GM10266 (cell line): ENCODE results near the gene C22orf42.
A peak's percentile ranks its signal among the peaks of the same experiment; 100 is the strongest.

ENCODE experiments used
- DNase-seq: peaks from one replicate; pipeline ENCODE4 v3.0.0; 2012; ENCODE audit errors: extremely low spot score
- TF ChIP-seq, protein P1 (sequence below): IDR thresholded peaks from 2 replicates; pipeline ENCODE4 v1.5.1; 2012; ENCODE audit warnings: mild to moderate bottlenecking, low read depth; ENCODE audit not compliant: control insufficient read depth, insufficient read depth; ENCODE audit errors: missing control alignments

The C22orf42 gene, protein sequence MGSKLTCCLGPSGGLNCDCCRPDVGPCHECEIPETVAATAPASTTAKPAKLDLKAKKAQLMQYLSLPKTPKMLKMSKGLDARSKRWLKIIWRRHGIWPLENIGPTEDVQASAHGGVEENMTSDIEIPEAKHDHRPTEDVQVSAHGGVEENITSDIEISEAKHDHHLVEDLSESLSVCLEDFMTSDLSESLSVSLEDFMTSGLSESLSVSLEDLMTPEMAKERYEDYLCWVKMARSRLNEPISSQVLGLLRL

DNA sequence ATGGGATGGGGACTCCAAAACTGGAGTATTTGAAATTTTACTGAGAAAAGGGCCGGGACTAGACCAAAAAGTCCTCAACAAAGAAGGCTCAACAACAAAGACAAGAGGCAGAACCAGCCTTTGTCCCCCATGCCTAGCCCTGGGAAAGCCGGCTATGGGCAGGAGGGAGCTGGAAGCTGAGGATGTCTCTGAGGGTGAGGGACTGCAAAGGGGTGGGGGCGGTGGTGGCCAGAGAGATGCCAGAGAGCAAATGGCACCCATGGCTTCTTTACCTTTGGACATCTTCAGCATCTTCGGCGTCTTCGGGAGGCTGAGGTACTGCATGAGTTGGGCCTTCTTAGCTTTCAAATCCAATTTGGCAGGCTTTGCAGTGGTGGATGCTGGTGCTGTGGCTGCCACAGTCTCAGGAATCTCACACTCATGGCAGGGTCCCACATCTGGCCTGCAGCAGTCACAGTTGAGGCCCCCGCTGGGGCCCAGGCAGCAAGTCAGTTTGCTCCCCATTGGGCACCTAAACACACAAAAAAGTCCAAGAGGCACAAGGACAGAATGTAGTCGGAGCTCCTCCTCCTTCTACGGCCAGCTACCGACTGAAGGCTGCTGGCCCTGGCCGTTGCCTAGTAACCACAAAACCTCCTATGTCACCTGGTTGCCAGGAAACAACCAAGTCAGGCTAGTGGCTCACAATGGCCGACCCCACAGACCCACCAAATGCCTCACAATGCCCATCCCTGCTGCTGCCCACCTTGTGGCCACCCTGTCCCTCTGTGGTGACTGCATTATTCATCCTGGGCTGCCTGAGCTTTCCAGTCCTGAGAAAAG lies at the start of gene C22orf42:
Gene C22orf42, minus strand, starts transcription at position 592 of the 822 bp plus-strand sequence. Its CDS starts 88 bp downstream, at position 504.
- TF ChIP-seq, protein P1, sequence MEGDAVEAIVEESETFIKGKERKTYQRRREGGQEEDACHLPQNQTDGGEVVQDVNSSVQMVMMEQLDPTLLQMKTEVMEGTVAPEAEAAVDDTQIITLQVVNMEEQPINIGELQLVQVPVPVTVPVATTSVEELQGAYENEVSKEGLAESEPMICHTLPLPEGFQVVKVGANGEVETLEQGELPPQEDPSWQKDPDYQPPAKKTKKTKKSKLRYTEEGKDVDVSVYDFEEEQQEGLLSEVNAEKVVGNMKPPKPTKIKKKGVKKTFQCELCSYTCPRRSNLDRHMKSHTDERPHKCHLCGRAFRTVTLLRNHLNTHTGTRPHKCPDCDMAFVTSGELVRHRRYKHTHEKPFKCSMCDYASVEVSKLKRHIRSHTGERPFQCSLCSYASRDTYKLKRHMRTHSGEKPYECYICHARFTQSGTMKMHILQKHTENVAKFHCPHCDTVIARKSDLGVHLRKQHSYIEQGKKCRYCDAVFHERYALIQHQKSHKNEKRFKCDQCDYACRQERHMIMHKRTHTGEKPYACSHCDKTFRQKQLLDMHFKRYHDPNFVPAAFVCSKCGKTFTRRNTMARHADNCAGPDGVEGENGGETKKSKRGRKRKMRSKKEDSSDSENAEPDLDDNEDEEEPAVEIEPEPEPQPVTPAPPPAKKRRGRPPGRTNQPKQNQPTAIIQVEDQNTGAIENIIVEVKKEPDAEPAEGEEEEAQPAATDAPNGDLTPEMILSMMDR = no peak
- no peak for DNase-seq

DNA sequence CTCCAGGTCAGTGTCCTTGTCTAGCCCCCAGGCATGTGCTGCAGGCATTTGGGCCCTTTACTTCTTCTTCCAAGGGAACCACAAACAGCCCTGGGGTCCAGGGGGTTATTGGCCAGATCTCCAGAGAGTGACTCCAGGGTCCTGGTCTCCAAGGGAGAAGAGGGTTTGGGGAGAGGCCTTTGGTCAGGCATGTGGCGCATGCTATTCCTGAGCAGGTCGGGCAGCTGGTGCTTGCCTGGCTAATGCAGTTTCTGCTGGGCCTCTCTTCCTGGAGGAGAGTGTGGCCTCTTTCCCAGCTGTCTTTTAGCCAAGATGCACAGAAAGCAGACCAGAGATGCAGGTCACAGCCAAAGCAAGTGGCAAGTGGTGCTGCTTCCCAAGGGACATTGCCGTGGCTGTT lies 49.6 kb upstream of the C22orf42 start:
- no peak for DNase-seq
- TF ChIP-seq, protein P1 = no peak

DNA sequence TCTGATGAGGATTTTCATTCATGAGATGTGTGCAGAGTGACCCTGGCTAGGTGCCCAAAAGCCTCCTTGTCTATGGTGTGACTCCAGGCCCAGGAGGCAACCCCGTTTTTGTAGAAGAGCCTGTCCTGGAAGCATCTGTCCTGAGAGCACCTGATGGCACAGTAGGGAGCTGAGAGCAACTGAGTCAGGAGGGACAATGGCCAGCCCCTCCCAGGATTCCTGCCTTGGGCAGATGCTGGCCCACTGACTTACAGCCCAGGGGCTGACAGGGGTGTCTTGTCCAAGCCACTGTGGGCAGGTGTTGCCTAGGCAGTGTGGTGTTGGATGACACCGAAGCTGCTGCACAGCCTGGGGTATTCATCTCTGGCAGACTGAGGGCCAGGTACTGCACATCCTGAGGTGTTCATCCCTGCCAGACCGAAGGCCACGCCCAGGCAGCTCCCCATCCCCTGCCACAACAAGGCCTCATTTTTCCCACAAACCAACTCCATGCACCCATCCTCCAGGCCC lies 48.9 kb upstream of the C22orf42 start:
- TF ChIP-seq, protein P1 = no peak
- no peak for DNase-seq

DNA sequence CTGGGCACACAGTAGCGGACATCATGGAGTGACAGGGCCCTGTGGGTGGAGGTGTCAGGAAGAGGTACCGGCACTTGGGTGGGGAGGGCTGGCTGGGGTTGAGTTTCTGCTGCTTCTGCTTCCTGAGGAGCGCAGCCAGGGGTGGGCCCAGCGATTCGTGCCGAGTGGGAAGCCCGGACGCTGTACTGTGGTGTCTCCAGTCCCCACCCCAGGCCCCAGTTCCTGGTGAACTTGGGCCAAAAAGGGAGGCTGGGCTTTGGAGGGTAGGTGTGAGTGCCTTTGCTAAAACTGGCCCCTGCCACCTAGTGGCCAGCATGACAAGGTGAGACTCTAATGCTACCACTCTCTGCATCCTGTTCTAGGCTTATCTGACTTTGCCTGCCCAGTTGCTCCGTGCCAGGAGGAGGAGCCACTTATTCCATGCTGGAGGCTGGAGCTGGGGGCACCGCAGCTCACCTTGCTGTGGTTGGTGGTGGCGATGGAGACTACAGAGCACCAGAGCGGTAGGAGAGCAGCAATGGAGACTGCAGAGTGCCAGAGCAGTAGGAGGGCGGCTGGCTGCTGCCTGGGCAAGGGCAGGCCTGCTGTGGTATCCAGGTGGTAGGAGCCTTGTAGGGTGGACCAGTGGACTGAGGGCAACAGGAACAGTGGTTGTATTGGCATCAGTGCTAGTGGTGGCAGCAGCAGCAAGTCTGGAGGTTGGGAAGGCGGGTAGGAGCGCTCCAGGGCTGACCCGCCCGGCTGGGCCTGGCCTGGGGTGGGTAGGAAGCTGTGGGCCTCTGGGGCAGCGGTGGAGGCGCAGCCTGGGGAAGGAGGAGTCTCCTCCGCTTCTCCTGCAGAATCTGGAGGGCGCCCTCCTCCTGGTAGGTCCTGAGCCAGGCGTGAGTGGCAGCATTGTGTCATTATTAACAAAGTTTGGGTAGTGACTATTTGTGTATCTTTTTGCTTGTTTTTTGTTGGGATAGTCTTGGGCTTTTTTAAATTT lies 48.0 kb upstream of the C22orf42 start:
- TF ChIP-seq, protein P1 = peak; percentile 77

DNA sequence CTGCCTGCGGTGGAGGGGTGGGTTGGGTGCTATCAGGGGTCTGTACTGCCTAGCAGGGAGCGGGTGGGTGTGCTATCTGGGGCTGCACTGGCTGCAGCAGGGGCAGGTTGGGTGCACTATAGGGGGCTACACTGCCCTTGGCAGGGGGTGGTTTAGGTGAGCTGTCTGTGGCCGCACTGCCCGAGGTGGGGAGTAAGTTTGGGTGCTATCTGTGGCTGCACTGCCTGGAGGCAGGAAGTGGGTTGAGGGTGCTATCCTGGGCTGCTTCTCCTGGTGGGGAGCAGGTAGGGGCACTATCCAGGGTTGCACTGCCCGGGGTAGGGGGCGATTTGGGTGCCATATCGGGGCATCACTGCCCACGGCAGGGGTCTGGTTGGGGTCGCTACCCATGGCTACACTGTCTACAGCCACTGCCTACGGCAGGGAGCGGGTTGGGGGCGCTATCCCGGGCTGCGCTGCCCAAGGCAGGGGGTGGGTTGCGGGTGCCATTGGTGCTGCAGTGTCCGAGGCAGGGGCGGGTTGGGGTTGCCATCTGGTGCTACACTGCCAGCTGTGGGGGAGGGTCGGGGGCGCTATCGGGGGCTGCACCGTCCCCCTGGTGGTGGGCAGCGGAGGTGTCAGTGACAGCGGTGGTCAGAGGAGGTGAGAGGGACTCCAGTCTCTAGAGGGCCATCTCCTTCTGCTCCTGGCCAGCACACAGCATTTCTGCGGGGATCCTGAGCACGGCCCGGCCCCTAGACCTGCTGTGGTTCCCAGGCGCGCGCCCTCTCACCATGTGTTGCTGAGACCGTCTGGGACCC lies 47.1 kb upstream of the C22orf42 start:
- TF ChIP-seq, protein P1 = no peak
- DNase-seq = no peak

More for the DNA sequence above, 48.0 kb upstream of the C22orf42 start:
- no peak for DNase-seq
